ENCODE measurements around the gene DLL4. TPM values are rescaled to one million over a fixed set of nuclear protein-coding genes. Genes with fewer than 3 reads are reported as not detected.

DLL4 gene
- total RNA-seq, 1 donor from 2014 or later = 0.69 TPM

- no peak for TF ChIP-seq CTCF (conservative IDR thresholded peaks at IDR 0.05; ENCODE audit: low read depth, low read length)
- DNase-seq (ENCODE audit: low read depth) = no peak
- no peak overlapping the region for H3K4me3 ChIP-seq (ENCODE audit: low read depth, low read length)
Observed at GRCh38 chr15:40926659-40927494, 2.3 kb upstream of the DLL4 start.

GRCh38 chr15:40927495-40927872 is 1.7 kb upstream of the DLL4 start:
- DNase-seq (ENCODE audit: low read depth) = no peak
- no peak overlapping the region for H3K4me3 ChIP-seq (ENCODE audit: low read depth, low read length)
- no peak for TF ChIP-seq CTCF (conservative IDR thresholded peaks at IDR 0.05; ENCODE audit: low read depth, low read length)

GRCh38 chr15:40927873-40928806 is 1.0 kb upstream of the DLL4 start:
- no peak for TF ChIP-seq CTCF (conservative IDR thresholded peaks at IDR 0.05; ENCODE audit: low read depth, low read length)
- H3K4me3 ChIP-seq (ENCODE audit: low read depth, low read length) = peak overlapping the region; percentile 8
- no peak for DNase-seq (ENCODE audit: low read depth)

- TF ChIP-seq CTCF (conservative IDR thresholded peaks at IDR 0.05; ENCODE audit: low read depth, low read length) = no peak
- peak overlapping the region; percentile 41 for H3K4me3 ChIP-seq (ENCODE audit: low read depth, low read length)
- DNase-seq (ENCODE audit: low read depth) = no peak
Observed at GRCh38 chr15:40929660-40930429, 705 bp downstream of the DLL4 start.

GRCh38 chr15:40930430-40931299 is 1.5 kb downstream of the DLL4 start:
- TF ChIP-seq CTCF (conservative IDR thresholded peaks at IDR 0.05; ENCODE audit: low read depth, low read length) = peak; percentile 61
- H3K4me3 ChIP-seq (ENCODE audit: low read depth, low read length) = peak overlapping the region; percentile 41
- DNase-seq (ENCODE audit: low read depth) = no peak

Measured in epithelial cell of proximal tubule (primary cell).